ENCODE results near the gene VAX1. TPM values are rescaled to one million over a fixed set of nuclear protein-coding genes. Genes with fewer than 3 reads are reported as not detected.
"Not testable (repeated sequence)": the region's sequence is repeated elsewhere in the genome, so short reads cannot be mapped to it uniquely, and the experiment has no call there.

The VAX1 gene
- polyA plus RNA-seq, 2 of the 4 experiments (the other 2 are of a cell fraction): 0.68 to 0.70 TPM

DNA sequence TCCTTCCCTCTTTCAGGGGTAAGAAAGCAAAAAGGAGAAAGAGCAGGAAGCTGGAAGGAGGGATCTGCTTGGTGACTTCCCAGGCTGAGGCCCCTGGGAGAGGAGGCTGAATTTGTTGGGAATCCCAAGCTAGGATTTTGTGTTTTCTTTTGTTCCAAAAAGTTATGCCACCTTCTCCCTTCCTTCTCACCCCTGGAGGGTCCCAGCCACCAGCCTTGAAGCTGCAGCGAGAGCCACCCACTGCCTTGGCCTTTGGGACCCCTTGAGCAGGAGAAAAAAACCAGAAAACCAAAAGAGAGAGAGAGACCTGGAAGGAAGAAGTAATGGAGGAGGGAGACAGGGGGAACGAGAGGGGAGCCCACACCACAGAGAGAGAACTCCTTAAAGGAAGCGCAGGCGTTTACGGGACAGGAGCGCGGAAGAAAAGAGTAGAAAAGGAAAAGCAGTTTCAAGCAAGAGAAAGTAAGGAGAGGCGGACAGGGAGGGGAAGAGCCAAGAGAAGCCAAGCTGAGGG lies 7.2 kb downstream of the VAX1 start:
- no peak overlapping the region for H3K4me3 ChIP-seq
- TF ChIP-seq GATA3 (IDR thresholded peaks at IDR 0.05; ENCODE audit: borderline replicate concordance): no peak
- no peak for TF ChIP-seq MAFK (IDR thresholded peaks at IDR 0.05; ENCODE audit: partially characterized antibody)
- TF ChIP-seq SMC3 (IDR thresholded peaks at IDR 0.05): no peak
- TF ChIP-seq, protein P1, sequence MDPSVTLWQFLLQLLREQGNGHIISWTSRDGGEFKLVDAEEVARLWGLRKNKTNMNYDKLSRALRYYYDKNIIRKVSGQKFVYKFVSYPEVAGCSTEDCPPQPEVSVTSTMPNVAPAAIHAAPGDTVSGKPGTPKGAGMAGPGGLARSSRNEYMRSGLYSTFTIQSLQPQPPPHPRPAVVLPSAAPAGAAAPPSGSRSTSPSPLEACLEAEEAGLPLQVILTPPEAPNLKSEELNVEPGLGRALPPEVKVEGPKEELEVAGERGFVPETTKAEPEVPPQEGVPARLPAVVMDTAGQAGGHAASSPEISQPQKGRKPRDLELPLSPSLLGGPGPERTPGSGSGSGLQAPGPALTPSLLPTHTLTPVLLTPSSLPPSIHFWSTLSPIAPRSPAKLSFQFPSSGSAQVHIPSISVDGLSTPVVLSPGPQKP (IDR thresholded peaks at IDR 0.05; ENCODE audit: low read depth, low read length): no peak
- TF ChIP-seq BHLHE40 (IDR thresholded peaks at IDR 0.05; ENCODE audit: low read depth, low read length): no peak
- no peak for TF ChIP-seq ZC3H11A (IDR thresholded peaks at IDR 0.05)
- no peak for TF ChIP-seq RCOR1 (IDR thresholded peaks at IDR 0.05; ENCODE audit: low read depth, low read length)
- TF ChIP-seq EHMT2 (IDR thresholded peaks at IDR 0.05; ENCODE audit: low read depth): no peak
- no peak for TF ChIP-seq NR3C1 (IDR thresholded peaks at IDR 0.05)
- H3K4me1 ChIP-seq: no peaks in the 10 kb centered on the region
- H3K9me3 ChIP-seq: no peaks in the 10 kb centered on the region
- ChIA-PET CTCF (interaction anchor here (0.6 to 1.9 kb wide), 6 partner anchors 18 to 1522 kb away, joined by 3 to 5 read pairs (median 3); no protein-coding TSS in a partner anchor), POLR2A (no interaction called here)
- 84% methylated on average over 8 of the region's 8 CpGs for WGBS (ENCODE audit: missing lambda C conversion rate)
- no peak overlapping the region for H3K4me2 ChIP-seq
- no peak overlapping the region for H3K27ac ChIP-seq
- FAIRE-seq: no peak
- ATAC-seq: no peak
- no peak for DNase-seq (ENCODE audit: low read depth in 1 of 2, low spot score in 1 of 2)

DNA sequence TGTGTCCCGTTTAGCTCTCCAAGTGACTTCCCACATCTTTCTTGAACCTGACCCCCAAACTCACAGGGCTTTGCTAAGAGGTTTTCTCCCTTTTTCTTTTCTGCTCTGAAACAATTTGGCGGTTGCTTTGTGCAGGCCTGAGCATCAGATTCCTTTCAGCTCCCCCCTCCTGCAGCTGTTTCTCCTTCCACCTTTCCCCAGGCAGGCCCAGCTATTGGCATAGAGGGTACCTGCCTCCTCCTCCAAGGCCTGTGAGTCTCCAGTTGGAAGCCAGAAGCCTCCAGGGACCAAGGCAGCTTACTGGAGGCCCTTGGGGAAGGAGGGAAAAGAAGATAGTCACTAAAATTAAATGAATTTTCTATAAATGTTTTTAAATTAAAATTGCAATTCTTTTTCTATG lies 7.7 kb downstream of the VAX1 start:
- no peaks in the 10 kb centered on the region for H3K4me1 ChIP-seq
- WGBS (ENCODE audit: missing lambda C conversion rate): 51% methylated on average over 2 of the region's 2 CpGs
- H3K4me2 ChIP-seq: no peak overlapping the region
- DNase-seq (ENCODE audit: low read depth in 1 of 2, low spot score in 1 of 2) (no peak), ATAC-seq (no peak), FAIRE-seq (no peak)
- H3K4me3 ChIP-seq: no peak overlapping the region
- H3K27ac ChIP-seq: no peak overlapping the region
- H3K9me3 ChIP-seq: no peaks in the 10 kb centered on the region
- CTCF ChIA-PET: interaction anchor here (0.6 to 1.9 kb wide), 6 partner anchors 18 to 344 kb away, joined by 3 to 10 read pairs (median 4); no protein-coding TSS in a partner anchor
- TF ChIP-seq HDAC2 (IDR thresholded peaks at IDR 0.05): no peak
- TF ChIP-seq RCOR1 (IDR thresholded peaks at IDR 0.05; ENCODE audit: low read depth, low read length): no peak
- POLR2A ChIA-PET: no interaction called here

DNA sequence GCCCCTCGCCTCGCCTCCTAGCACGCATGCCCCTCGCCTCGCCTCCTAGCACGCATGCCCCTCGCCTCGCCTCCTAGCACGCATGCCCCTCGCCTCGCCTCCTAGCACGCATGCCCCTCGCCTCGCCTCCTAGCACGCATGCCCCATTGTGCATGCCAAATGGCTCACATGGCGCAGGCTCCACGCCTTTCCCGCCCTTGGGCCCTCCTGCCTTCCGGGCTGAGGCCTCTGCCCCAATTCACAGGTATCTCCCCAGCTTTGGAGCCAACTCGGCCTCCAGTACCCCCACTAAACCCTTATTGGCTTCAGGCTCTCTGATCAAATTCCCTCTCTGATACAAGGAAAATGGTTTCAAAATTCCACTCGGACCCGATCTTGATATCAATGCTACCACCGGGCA lies 11.4 kb downstream of the VAX1 start:
- H3K4me3 ChIP-seq; H3K4me2 ChIP-seq; H3K4me1 ChIP-seq; ATAC-seq; H3K27ac ChIP-seq; FAIRE-seq; H3K9me3 ChIP-seq; DNase-seq (ENCODE audit: low read depth in 1 of 2, low spot score in 1 of 2); POLR2A ChIA-PET: not testable (repeated sequence)
- WGBS (ENCODE audit: missing lambda C conversion rate): 80% methylated on average over 16 of the region's 23 CpGs
- CTCF ChIA-PET: interaction anchor here (1.2 kb wide), 1 partner anchor 39 kb away, joined by 3 read pairs; no protein-coding TSS in a partner anchor

DNA sequence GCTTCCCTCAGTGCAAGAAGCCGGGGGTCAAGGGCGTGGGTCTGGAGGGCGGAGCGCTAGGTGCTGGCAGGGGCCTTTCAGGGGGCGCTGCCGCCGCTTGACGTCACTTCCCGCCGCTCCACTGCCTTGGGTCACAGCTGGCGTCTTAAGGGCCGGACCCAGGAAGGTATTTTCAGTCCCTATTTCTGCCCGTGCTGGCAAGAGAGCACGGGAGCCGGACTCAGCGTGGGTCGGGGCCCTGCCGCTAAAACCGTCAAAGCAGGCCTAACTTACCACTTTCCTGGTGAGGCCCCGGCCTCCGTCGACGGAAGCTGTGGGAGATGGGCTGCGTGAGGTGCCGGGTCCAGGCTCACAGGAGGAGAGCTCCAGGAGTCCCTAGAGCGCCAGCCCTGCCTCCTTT lies 12.0 kb downstream of the VAX1 start:
- Histone ChIP-seq H3K27ac (no peak overlapping the region), H3K4me2 (no peak overlapping the region), H3K4me1 (no peaks in the 10 kb centered on the region), H3K9me3 (no peaks in the 10 kb centered on the region), H3K4me3 (no peak overlapping the region)
- TF ChIP-seq SMC3 (IDR thresholded peaks at IDR 0.05) (no peak), NFE2L2 (conservative IDR thresholded peaks at IDR 0.05; ENCODE audit: low read length) (no peak), RAD21 (conservative IDR thresholded peaks at IDR 0.05 in 1 of 2, IDR thresholded peaks at IDR 0.05 in 1 of 2) (no peak), CBX2 (IDR thresholded peaks at IDR 0.05; ENCODE audit: borderline replicate concordance, low read depth) (no peak), PHF8 (IDR thresholded peaks at IDR 0.05; ENCODE audit: borderline replicate concordance, low read depth) (no peak), TFCP2L1 (CRISPR knock-in tag; IDR thresholded peaks at IDR 0.05) (no peak), MAZ (IDR thresholded peaks at IDR 0.05; ENCODE audit: borderline replicate concordance, low read depth, low read length) (no peak), BHLHE40 (IDR thresholded peaks at IDR 0.05; ENCODE audit: low read depth, low read length) (no peak), ESRRA (IDR thresholded peaks at IDR 0.05; ENCODE audit: borderline replicate concordance, low read length) (no peak)
- TF ChIP-seq, protein P2, sequence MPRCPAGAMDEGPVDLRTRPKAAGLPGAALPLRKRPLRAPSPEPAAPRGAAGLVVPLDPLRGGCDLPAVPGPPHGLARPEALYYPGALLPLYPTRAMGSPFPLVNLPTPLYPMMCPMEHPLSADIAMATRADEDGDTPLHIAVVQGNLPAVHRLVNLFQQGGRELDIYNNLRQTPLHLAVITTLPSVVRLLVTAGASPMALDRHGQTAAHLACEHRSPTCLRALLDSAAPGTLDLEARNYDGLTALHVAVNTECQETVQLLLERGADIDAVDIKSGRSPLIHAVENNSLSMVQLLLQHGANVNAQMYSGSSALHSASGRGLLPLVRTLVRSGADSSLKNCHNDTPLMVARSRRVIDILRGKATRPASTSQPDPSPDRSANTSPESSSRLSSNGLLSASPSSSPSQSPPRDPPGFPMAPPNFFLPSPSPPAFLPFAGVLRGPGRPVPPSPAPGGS (IDR thresholded peaks at IDR 0.05): no peak
- TF ChIP-seq, protein P1 (IDR thresholded peaks at IDR 0.05; ENCODE audit: low read depth, low read length): no peak
- TF ChIP-seq, protein P3, sequence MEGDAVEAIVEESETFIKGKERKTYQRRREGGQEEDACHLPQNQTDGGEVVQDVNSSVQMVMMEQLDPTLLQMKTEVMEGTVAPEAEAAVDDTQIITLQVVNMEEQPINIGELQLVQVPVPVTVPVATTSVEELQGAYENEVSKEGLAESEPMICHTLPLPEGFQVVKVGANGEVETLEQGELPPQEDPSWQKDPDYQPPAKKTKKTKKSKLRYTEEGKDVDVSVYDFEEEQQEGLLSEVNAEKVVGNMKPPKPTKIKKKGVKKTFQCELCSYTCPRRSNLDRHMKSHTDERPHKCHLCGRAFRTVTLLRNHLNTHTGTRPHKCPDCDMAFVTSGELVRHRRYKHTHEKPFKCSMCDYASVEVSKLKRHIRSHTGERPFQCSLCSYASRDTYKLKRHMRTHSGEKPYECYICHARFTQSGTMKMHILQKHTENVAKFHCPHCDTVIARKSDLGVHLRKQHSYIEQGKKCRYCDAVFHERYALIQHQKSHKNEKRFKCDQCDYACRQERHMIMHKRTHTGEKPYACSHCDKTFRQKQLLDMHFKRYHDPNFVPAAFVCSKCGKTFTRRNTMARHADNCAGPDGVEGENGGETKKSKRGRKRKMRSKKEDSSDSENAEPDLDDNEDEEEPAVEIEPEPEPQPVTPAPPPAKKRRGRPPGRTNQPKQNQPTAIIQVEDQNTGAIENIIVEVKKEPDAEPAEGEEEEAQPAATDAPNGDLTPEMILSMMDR (IDR thresholded peaks at IDR 0.05): no peak
- CTCF ChIA-PET: interaction anchor here (1.2 to 1.9 kb wide), 2 partner anchors 9 to 40 kb away, joined by 3 to 5 read pairs; no protein-coding TSS in a partner anchor
- FAIRE-seq (no peak), ATAC-seq (no peak), DNase-seq (ENCODE audit: low read depth in 1 of 2, low spot score in 1 of 2) (no peak)
- POLR2A ChIA-PET: no interaction called here
- WGBS (ENCODE audit: missing lambda C conversion rate): 78% methylated on average over 26 of the region's 26 CpGs
